Activated CD4-positive, CD25-positive, alpha-beta regulatory T cell (primary cell): Measurements from ENCODE around the gene KLF8.
A peak's percentile ranks its signal among the peaks of the same experiment; 100 is the strongest.
"Not testable (repeated sequence)": the region's sequence is repeated elsewhere in the genome, so short reads cannot be mapped to it uniquely, and the experiment has no call there.

Experiments
- DNase-seq, 4 experiments: peaks; one replicate each; lab custom pipeline; 2025; lab: John Stamatoyannopoulos, UW

The KLF8 gene

DNA sequence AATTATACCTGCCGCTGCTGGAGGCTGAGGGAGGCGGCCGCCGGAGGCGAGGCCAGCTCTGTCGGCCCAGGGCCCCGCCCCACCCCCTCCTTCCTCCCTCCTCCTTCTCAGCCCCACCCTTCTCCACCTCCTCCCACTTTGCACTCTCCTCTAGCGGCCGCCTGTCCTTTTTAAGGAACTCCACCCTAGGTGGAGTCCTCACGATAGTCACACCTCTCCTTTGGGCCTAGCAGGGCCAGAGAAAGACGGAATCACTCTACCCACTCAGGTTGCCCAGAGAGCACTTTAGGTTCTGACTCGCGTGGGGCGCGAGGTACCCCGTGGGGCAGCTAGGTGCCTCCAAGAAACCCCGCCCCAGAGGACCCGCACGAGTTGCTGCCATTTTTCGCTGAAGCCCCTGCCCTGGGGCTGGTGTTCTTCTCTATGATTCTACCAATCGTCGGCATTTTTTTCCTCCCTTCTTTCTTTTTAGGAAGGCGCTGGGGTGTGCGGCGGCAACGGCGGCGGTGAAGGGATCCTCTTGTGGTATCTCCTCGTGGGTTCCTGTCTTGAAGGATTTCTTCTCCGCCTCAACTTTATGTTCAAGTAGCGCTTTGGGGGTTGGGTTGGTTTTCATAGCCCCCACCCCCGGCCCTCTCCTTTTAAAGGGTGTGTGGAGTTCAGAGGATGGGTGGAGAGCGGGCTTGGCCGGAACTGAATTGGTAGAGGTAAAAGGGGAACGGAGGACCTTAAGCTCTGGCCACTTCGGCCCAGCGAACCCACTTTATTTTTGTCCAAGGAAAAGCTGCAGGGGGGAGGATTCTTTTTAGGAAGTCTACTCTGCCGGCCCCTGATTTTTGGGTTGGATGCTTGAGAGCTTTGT is at the start of gene KLF8:
Gene KLF8 (plus strand): TSS at position 136 of the 862 bp plus-strand sequence. CDS start 979 bp downstream, outside the sequence.
- DNase-seq, result no peak

GRCh38 chrX:56206945-56207344 is 25.2 kb upstream of the KLF8 start:
- not testable (repeated sequence) for DNase-seq

DNA sequence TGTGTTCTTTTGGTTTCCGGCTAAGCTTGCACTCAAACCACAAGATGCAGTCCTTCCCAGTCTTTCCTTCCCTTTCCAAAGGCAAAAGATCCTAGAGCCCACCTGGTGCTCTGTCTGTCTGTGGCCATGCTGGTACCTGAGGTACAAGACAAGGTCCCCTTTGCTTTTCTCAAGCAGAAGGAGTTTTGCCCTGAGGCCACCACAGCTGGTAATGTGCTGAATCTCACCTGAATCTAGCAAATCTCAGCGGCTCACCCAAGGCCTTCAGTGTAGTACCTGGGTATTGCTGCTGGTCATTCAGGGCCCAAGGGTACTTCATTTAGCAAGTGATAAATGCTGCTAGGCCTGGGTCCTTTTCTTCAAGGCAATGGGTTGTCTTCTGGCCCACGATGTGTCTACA is 20.5 kb upstream of the KLF8 start:
- no peak for DNase-seq

GRCh38 chrX:56216332-56216731 is 15.8 kb upstream of the KLF8 start:
- DNase-seq, result no peak

- DNase-seq, result no peak
These were observed 12.5 kb upstream of the KLF8 start for GRCh38 chrX:56219700-56220099.

DNA sequence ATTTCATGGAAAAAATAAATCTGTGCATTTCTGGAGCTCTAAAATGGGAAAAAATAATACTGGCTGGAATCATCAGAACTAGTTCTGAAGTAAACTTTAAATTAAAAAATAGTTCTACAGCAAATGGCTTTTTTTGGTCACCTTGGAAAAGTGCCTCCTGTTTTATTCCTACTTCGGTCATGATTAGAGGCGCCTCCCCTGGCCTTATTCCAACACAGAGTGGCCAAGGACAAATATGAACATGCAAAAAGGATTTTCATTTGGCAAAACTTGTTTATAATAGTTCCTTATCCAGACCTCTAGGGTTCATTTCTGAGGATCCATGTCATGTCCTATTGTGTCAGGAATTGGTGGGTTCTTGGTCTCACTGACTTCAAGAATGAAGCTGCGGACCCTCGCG is 11.1 kb upstream of the KLF8 start:
- no peak for DNase-seq

DNA sequence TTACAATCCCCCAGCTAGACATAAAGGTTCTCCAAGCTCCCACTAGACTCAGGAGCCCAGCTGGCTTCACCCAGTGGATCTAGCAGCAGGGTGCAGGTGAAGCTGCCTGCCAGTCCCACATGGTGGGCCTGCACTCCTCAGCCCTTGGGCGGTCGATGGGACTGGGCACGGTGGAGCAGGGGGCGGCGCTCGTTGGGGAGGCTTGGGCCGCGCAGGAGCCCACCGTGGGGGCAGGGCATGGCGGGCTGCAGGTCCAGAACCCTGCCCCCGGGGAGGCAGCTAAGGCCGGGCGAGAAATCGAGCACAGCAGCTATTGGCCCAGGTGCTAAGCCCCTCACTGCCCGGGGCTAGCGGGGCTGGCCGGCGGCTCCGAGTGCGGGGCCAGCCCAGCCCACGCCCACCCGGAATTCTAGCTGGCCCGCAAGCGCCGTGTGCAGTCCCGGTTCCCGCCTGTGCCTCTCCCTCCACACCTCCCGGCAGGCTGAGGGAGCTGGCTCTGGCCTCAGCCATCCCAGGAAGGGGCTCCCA is 9.6 kb upstream of the KLF8 start:
- DNase-seq, result no peak

GRCh38 chrX:56226980-56227379 is 5.2 kb upstream of the KLF8 start:
- no peak for DNase-seq

GRCh38 chrX:56228914-56229313 is 3.2 kb upstream of the KLF8 start:
- DNase-seq, result no peak

GRCh38 chrX:56231537-56232090 is 542 bp upstream of the KLF8 start:
- DNase-seq, result no peak

GRCh38 chrX:56233100-56233499 is 944 bp downstream of the KLF8 start:
- no peak for DNase-seq

- DNase-seq, result no peak
These were observed 1.5 kb downstream of the KLF8 start for GRCh38 chrX:56233682-56234081.

- DNase-seq, result peak; percentile 10 to 22 (median 14)
These were observed 16.3 kb downstream of the KLF8 start for GRCh38 chrX:56248492-56248891.

- no peak for DNase-seq
These were observed 21.9 kb downstream of the KLF8 start for GRCh38 chrX:56253832-56254703.

DNA sequence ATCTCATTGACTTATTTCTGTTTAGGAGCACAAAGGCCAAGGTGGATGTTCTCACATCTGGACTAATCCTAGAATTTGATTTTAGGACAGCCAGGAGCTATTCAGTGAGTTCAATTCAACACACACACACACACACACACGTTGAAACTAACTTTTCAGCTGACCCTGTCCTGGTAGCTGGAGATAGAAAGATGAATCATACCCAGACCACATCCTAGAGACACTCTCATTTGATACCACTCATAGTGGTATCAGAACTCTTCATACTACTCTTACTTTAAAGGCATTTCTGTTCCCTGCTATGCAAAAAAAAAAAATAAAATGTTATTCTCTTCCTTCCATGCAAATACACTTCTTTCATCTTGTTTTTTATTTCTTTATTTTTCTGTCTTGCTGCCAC is 36.7 kb downstream of the KLF8 start:
- no peak for DNase-seq

GRCh38 chrX:56278692-56279091 is 46.5 kb downstream of the KLF8 start:
- no peak for DNase-seq

DNA sequence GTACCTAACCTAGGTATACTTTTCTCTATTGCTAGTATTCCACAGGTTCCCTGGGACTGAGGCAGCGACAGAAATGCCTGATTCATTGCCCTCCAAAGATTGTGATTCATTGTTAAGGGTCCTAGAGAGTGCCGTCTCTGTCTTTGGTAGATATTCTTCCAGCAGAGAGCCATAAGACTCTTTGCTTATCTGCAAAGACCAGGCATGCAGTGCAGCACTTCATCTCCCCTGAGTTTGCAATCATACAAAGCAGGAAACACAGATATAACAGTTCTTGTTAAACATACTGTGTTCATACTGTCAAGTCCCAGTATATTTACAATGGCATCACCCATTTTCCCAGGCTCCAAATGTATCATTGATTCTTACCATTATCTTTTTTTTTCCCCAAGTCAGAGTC is 47.7 kb downstream of the KLF8 start:
- DNase-seq, result no peak

GRCh38 chrX:56281789-56282188 is 49.6 kb downstream of the KLF8 start:
- DNase-seq, result no peak

GRCh38 chrX:56284269-56284668 is 52.1 kb downstream of the KLF8 start:
- no peak for DNase-seq

DNA sequence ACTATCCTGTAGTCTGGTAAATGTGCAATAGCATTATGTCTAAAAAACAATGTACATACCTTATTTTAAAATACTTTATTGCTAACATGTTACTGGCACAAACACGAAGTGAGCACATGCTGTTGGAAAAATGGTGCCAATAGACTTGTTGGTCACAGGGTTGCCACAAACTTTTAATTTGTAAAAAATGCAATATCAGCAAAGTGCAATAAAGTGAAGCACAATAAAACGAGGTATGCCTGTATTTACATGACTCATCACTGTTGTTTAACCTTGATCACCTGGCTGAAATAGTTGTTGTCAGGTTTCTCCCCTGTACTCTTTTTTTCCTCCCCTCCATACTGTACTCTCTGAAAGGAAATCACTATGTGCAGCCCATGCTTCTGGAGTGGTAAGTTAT is 56.5 kb downstream of the KLF8 start:
- DNase-seq, result no peak

DNA sequence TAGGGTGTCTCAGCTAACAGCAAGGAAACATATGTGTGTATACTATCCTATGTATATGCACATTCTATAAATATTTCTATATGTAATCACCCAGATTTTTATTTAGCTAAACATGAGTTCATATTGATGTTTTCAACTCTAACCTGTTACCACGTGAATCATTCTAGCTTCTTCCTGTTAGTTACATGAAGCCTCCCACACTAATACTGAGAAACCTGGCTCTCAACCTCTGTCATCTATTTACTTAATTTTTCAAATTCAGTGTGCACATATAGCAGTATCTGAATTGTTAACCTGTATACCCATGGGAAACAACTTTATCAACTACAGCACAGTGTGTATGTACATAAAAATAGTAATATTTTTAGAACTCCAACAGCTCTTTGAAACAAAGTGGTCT is 57.3 kb downstream of the KLF8 start:
- DNase-seq, result no peak

- DNase-seq, result no peak
These were observed 76.6 kb downstream of the KLF8 start for GRCh38 chrX:56308726-56309125.
